ENCODE data around the gene TCF7L2.
A peak's percentile ranks its signal among the peaks of the same experiment; 100 is the strongest.

TCF7L2 gene

GRCh38 chr10:113073549-113074189, 123.6 kb downstream of the TCF7L2 start:
- DNase-seq: no peak

DNA sequence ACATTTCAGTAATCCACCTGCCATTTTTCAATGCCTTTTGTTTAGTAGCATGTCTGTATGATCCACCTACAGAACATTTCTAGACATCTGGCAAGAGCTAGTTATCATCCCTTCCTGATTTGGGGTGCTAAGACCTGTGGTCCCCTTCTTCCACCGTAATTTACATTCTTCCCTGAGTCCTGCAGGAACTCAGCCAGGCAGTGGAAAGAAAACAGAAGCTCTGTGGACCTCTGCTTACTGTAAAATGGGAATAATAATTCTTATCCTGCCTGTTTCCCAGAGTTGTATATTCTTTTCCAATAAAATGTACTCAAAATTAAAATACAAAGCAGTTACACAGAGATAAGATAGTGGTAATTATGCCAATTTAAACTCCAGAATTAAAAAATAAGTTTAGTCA, 126.9 kb downstream of the TCF7L2 start:
- no peak for DNase-seq

DNA sequence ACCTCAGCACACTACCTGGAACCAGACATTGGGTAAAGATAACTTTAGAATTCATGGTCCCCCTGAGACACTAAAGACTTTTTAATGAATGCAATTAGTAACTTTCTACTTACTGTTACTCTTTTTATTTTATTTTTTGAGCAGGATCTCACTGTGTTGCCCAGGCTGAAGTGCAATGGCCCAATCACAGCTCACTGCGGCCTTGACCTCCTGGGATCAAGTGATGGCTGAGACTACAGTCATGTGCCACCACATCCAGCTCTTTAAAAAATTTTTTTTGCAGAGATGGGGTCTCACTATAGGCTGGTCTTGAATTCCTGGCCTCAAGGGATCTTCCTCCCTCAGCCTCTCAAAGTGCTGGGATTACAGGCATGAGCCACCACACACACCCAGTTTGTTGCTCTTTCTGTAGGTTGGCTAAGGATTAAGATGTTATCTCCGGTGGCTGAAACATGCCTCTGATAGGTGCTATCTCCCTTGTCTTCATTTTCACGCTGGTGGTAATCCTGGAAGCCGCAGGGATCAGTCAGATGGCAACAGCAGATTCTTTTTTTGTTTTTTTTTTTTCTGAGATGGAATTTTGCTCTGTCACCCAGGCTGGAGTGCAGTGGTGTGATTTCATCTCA, 128.3 kb downstream of the TCF7L2 start:
- DNase-seq: no peak

GRCh38 chr10:113080061-113080924, 130.2 kb downstream of the TCF7L2 start:
- no peak for DNase-seq

DNA sequence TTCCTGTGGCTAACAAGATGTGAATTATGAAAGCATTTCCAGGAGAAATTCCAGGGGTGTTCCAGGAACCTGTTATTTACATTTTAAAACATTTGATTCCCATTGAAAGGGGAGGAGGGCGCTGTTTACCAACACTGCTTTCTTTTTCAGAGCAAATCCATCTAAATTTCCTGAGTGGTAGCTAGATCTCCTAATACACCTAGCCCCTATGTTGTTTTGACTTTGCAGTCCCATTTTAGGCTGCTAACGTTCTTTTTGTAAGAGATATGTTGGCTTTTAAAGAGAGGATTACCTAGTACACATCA, 130.8 kb downstream of the TCF7L2 start:
- DNase-seq: no peak

DNA sequence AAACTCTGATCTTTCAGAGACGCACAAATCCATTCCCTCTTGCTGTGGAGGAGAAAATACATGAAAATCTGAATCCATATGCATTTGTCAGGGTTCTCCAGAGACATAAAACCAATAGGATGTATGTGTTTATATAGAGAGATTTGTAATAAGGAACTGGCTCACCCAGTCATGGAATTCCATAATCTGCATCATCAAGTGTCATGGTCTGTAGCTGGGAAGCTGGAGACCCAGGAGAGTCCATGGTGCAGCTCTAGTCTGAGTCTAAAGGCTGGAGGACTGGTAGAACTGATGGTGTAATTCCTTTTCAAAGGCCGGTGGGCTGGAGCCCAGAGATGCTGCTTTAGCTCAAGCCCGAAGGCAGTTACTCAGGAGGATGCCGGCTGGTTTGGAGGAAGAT, 134.0 kb downstream of the TCF7L2 start:
- no peak for DNase-seq

DNA sequence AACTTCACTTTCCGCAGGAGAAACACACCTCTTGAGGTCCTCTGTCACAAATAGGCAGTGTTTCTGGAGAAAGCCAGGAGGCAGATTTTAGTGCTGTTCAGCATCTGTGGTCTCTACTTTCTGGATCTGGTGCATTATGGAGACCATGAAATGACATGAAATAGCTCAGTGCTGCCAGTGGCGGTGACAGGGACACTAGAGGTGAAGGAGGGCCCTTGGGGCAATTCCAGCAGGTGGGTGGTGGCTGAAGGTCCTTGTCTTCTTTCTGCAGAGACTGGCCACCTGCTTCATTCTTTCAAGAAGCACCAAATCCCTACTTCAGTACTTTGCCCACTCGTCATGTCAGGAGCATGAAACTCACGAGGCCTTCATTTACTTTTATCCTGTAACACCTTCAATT, 135.7 kb downstream of the TCF7L2 start:
- DNase-seq: no peak

- DNase-seq: no peak
Measured at GRCh38 chr10:113086282-113086681, 136.2 kb downstream of the TCF7L2 start.

DNA sequence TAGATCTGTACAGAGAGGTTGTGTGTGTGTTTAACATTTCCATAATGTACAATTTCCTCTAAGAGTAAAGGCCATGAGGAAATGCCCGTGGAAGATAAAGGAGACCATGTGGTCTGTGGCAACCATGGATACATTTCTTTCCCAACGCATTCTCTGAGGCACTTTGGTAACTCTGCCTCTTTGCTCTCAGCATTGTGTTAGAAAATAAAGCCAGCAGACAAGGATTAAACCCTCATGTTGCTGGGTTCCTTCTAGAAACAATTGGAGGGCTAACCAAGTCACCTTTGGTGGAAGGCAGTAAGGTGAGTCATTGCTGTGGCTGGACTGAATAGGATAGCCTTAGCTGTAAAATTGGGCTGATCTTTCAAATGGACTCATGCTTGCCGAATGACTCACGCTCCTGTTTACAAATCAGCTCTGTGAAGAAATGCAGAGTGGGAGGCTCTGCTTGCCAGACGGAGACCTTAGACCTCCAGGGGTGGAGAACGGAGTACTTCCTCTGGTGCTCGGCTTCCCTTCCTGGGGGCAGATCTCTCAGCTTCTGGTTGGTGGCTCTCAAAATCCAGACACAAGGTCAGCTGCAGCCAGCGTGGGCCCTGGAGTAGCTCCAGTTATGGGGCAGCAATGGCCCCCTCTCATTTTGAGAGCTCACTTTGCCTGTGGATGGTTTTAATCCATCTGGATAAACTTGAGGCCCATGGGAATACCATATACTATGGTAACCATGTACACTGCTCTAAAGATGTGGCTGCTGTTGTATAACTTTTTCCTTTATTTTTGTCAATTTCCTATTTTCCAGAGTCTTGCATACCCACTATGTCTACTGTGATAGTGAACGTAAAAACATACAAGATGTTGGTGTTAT, 137.3 kb downstream of the TCF7L2 start:
- DNase-seq: no peak

DNA sequence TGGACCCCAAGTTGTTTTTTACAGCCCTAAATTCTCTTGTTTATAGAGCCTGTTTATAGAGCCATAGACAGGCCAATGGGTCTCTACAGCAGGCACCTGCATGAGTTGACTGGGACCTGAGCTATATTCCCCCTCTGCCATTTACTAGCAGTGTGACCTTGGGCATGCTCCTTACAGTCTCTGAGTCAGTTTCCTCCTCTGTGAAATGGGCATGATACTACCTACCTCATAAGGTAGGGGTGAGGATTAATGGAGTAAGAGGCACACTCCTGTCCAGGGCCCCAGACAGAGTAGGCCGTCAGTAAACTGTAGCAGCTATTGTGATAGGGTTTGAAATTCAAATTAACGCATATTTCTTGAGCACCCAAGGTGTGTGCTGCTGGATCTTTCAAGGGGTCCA, 138.1 kb downstream of the TCF7L2 start:
- no peak for DNase-seq

- no peak for DNase-seq
Measured at GRCh38 chr10:113089551-113089950, 139.5 kb downstream of the TCF7L2 start.

DNA sequence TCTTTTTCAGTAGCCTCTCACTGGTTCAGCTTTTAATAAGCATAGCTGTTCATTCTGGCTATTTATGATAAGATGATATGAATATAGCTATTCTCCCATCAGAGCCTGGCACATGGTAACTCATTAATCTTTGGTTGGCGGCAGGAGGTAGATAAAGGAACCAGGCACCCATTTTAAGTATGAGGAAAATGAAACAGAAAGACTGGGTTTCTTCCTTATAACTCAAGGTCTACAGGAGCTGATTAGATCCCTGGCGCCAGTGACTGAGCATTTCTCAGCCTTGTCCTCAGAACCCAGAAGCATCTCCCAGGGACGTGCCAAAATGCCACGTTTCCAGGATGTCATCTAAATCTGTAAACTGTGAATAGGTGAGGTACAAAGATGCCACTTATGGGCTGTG, 141.9 kb downstream of the TCF7L2 start:
- no peak for DNase-seq

GRCh38 chr10:113093188-113094113, 143.4 kb downstream of the TCF7L2 start:
- DNase-seq: no peak

DNA sequence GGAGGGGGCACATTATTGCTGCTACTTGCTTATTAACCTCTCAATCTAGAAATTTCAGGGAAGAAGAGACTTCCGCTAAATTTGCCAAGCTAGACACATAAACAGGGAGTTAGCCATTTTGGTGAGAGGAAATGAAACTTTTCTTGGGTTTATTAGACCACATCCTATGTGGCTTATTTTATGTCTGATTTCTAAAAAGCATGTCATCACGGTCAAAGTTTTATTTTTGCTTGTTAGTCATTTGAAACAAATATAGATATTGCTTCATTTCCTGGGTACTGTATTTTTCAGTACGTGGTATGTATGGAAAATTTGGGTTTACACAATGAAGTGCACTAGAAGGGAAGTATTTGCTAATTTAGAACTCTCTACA, 144.1 kb downstream of the TCF7L2 start:
- no peak for DNase-seq

- no peak for DNase-seq
Measured at GRCh38 chr10:113095419-113096127, 145.5 kb downstream of the TCF7L2 start.

DNA sequence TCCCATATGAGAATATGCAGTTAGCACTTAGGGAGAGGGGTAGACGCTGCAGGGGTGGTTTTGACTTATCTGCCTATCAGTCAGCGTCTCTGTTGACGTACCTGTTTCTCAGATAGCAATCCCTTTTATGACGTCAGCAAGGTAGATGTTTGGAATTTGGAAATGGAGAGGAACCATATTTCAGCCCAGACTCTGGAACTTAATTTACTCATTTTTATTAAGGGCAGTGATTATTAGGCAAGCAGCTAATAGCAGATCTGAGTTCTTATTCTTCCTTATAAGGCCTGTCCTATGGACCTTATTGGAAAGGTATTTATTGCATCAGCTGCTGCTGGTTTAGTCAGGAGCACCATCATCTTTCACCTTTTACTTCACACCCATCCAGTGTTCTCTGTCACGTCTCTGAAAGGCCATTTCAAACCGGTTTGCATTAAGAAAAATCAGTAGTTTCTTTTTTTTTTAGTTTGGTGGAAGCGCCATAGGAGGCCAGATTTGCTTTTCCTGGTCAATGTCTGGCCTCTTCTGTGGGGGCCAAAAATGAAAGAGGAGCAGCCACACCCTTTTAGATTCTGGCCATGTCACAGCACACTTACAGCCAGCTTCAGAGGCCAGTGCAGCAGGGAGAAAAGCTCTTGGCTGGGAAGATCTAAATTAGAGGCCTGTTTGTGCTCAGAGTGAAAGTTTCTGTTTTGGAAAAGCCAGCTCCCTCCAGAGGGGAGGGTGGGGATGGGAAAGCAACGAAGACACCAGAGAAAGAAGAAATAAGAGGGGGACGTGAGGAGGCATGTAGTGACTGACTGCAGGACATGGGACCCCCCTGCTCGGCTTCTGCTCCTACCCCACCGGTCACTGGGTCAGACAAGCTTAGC, 146.3 kb downstream of the TCF7L2 start:
- DNase-seq: no peak

DNA sequence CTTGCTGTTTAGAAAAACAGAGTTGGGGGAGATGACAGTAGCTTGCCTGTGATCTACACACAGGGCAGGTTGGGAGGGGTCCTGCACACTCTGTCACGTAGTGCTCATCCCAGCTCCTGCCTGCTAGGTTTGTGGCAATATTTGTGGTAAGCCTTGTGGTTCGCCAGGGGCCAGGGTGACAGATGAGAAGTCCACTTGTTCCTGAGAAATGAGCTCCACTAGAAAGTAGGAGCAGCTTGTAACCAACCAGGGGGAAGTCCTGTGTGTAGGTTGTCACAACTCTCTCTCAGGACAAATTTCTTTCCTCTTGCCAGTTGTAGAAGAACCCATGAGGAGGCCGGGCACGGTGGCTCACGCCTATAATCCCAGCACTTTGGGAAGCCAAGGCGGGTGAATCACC, 147.0 kb downstream of the TCF7L2 start:
- no peak for DNase-seq

DNA sequence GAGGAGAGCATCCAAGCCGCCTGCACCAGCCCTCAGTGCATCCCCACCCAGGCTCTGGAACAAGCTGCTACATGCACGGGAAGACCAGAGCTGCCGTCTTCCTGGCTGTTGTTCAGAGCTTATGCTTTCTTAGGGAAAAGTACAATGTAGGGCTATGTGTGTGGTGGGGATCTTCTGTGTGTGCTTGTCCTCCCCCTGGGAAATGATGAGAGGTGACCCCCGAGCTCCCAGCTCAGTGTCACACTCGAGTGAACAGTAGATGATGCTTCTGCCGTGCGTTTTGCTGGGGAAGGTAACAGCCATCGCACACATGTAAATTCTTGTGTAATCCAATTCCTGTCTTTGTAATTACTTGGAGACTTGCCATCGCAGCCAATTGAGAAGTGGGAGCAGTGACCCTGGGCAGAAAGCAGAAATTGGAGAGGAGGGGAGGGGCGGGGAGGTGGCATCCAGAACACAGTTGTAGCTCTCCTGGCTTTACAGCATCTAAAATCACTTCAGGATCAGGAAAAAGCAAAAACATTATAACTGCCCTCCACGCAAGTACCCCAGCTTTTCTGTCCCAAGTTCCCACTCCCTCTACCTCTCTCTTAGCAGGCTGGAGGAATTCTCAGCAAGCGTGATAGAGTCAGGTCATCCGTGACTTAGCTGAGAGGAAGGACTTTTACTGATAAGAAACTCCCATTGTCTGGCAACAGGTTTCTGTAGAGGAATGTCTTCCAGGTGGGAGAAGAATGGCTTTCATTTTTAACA, 149.6 kb downstream of the TCF7L2 start:
- DNase-seq: peak; percentile 78

- no peak for DNase-seq
Measured at GRCh38 chr10:113100281-113100680, 150.2 kb downstream of the TCF7L2 start.
